ENCODE measurements around the gene TMEM143. TPM values are rescaled to one million over a fixed set of nuclear protein-coding genes. Genes with fewer than 3 reads are reported as not detected.

The TMEM143 gene
- total RNA-seq, 4 donors from 2014 or later, result 6.7 to 21.0 (median 8.7) TPM

- intact Hi-C loops (cut with DNase I; ENCODE audit: low total_unique reads), result no loop called here
- no peak for DNase-seq (ENCODE audit: low spot score in 2 of 2)
- no peak for TF ChIP-seq CTCF (IDR thresholded peaks at IDR 0.05)
- no peak for TF ChIP-seq POLR2A (IDR thresholded peaks at IDR 0.05)
- WGBS, 2 donors, result 92 to 93% methylated on average over 19 to 20 of the region's 20 CpGs
- H3K4me3 ChIP-seq (ENCODE audit: low read depth, poor library complexity, severe bottlenecking), result no peak overlapping the region
These were observed 21.4 kb downstream of the TMEM143 start for GRCh38 chr19:48342414-48342738.

GRCh38 chr19:48341515-48342413 is 22.0 kb downstream of the TMEM143 start:
- DNase-seq (ENCODE audit: low spot score in 2 of 2), result no peak
- intact Hi-C loops (cut with DNase I; ENCODE audit: low total_unique reads), result no loop called here
- WGBS, 2 donors, result 92 to 94% methylated on average over 10 of the region's 10 CpGs
- no peak overlapping the region for H3K4me3 ChIP-seq (ENCODE audit: low read depth, poor library complexity, severe bottlenecking)
- TF ChIP-seq CTCF (IDR thresholded peaks at IDR 0.05) (no peak), POLR2A (IDR thresholded peaks at IDR 0.05) (no peak)

GRCh38 chr19:48340995-48341394 is 22.7 kb downstream of the TMEM143 start:
- DNase-seq (ENCODE audit: low spot score in 2 of 2), result peak in 1 of 2 donors; percentile 55
- H3K4me3 ChIP-seq (ENCODE audit: low read depth, poor library complexity, severe bottlenecking), result no peak overlapping the region
- TF ChIP-seq CTCF (IDR thresholded peaks at IDR 0.05), result no peak
- no peak for TF ChIP-seq POLR2A (IDR thresholded peaks at IDR 0.05)
- 60 to 72% methylated on average over 11 of the region's 11 CpGs for WGBS, 2 donors
- intact Hi-C loops (cut with DNase I; ENCODE audit: low total_unique reads), result no loop called here

GRCh38 chr19:48338802-48339503 is 24.8 kb downstream of the TMEM143 start:
- DNase-seq (ENCODE audit: low spot score in 2 of 2), result no peak
- TF ChIP-seq CTCF (IDR thresholded peaks at IDR 0.05) (no peak), POLR2A (IDR thresholded peaks at IDR 0.05) (no peak)
- 93% methylated on average over 14 of the region's 14 CpGs for WGBS, 2 donors
- intact Hi-C loops (cut with DNase I; ENCODE audit: low total_unique reads), result no loop called here
- no peak overlapping the region for H3K4me3 ChIP-seq (ENCODE audit: low read depth, poor library complexity, severe bottlenecking)

- TF ChIP-seq POLR2A (IDR thresholded peaks at IDR 0.05), result no peak
- TF ChIP-seq CTCF (IDR thresholded peaks at IDR 0.05), result no peak
- no peak overlapping the region for H3K4me3 ChIP-seq (ENCODE audit: low read depth, poor library complexity, severe bottlenecking)
- WGBS, 2 donors, result 92 to 94% methylated on average over 13 to 14 of the region's 14 CpGs
- DNase-seq (ENCODE audit: low spot score in 2 of 2), result no peak
- intact Hi-C loops (cut with DNase I; ENCODE audit: low total_unique reads), result no loop called here
These were observed 25.4 kb downstream of the TMEM143 start for GRCh38 chr19:48338253-48338755.
